Measurements from ENCODE around the gene CYP46A1. TPM values are rescaled to one million over a fixed set of nuclear protein-coding genes. Genes with fewer than 3 reads are reported as not detected.

CYP46A1 gene
- total RNA-seq, 1 donor from 2014 or later = 1.3 TPM

DNA sequence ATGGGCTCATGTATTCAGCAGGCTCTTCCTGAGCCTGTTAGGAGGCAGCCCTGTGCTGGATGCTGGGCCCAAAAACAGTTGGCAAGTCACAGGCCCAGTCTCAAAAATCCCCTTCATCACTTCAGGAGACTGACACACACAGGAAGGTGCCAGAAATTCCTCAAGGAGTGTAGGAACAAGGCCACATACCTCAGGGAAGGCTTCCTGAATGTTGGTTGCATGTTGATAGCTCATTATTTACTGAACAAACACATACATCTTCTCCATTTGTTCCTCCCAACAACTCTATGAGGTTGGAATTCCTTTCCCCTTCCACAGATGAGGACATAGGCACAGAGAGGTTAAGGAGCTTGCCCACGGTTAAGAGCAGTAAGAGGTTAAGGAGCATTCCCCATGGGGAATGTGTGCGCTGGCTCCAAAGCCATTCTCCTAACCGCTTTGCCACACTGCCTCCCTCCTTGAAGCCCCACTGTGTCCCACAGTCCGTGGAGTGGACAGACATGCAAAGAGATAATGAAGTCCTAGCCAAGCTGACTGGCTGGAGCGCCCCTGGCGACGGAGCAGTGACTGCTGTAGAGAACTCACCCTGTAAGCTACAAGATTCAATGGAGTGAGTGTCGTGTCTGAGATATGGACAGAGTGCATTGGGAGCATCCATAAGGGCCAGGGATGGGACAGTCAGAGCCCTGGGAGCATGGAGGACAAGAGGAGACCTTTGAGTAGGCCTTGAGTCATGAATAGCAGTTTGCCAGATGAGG, 35.9 kb upstream of the CYP46A1 start:
- DNase-seq (no peak), ATAC-seq (no peak)
- Histone ChIP-seq H3K9me3 (no peaks in the 10 kb centered on the region), H3K4me3 (no peak overlapping the region), H3K4me1 (peaks cover 4% of the 10 kb centered on the region), H3K27me3 (peaks cover 10% of the 10 kb centered on the region), H3K36me3 (no peaks in the 10 kb centered on the region), H3K27ac (no peak overlapping the region)
- TF ChIP-seq, protein P1, sequence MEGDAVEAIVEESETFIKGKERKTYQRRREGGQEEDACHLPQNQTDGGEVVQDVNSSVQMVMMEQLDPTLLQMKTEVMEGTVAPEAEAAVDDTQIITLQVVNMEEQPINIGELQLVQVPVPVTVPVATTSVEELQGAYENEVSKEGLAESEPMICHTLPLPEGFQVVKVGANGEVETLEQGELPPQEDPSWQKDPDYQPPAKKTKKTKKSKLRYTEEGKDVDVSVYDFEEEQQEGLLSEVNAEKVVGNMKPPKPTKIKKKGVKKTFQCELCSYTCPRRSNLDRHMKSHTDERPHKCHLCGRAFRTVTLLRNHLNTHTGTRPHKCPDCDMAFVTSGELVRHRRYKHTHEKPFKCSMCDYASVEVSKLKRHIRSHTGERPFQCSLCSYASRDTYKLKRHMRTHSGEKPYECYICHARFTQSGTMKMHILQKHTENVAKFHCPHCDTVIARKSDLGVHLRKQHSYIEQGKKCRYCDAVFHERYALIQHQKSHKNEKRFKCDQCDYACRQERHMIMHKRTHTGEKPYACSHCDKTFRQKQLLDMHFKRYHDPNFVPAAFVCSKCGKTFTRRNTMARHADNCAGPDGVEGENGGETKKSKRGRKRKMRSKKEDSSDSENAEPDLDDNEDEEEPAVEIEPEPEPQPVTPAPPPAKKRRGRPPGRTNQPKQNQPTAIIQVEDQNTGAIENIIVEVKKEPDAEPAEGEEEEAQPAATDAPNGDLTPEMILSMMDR (IDR thresholded peaks at IDR 0.05) = no peak
- intact Hi-C loops (cut with DNase I) = no loop called here

DNA sequence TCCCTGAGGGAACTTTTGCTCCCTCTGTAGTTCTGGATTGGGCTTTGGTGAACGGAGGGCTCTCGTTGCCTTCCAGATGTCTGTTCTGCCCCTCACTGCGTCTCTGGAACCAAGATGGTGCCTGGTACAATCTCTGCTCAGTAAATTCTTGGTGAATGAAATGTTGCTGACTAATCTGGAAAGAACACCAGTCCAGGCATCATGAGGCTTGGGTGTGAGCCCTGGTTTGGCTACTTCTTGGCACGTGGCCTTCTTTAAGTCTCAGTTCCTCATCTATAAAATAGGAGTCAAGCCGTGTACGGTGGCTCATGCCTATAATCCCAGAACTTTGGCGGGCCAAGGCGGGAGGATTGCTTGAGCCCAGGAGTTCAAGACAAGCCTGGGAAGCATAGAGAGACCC, 34.9 kb upstream of the CYP46A1 start:
- Histone ChIP-seq H3K4me1 (peaks cover 4% of the 10 kb centered on the region), H3K4me3 (no peak overlapping the region), H3K27ac (no peak overlapping the region), H3K9me3 (no peaks in the 10 kb centered on the region), H3K27me3 (peaks cover 10% of the 10 kb centered on the region), H3K36me3 (no peaks in the 10 kb centered on the region)
- ATAC-seq (no peak), DNase-seq (no peak)
- TF ChIP-seq, protein P1 (IDR thresholded peaks at IDR 0.05) = no peak
- intact Hi-C loops (cut with DNase I) = no loop called here

DNA sequence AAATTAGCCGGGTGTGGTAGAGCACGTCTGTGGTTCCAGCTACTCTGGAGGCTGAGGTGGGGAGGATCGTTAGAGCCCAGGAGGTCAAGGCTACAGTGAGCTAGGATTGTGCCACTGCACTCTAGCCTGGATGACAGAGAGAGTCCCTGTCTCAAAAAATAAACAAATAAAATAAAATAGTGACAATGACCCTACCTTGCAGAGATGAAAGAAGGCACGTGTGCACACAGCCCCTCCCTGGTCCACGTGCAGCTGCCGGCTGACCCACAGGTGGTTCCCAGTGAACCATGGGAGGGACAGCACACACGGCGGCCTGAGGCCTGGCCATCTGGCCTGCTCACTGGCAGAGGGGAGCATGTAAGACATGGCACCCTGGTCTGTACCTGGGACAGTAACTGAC, 34.5 kb upstream of the CYP46A1 start:
- Histone ChIP-seq H3K4me1 (peaks cover 2% of the 10 kb centered on the region), H3K4me3 (no peak overlapping the region), H3K27ac (no peak overlapping the region), H3K9me3 (no peaks in the 10 kb centered on the region), H3K27me3 (peaks cover 10% of the 10 kb centered on the region), H3K36me3 (no peaks in the 10 kb centered on the region)
- ATAC-seq (no peak), DNase-seq (no peak)
- intact Hi-C loops (cut with DNase I) = no loop called here
- TF ChIP-seq, protein P1 (IDR thresholded peaks at IDR 0.05) = no peak

DNA sequence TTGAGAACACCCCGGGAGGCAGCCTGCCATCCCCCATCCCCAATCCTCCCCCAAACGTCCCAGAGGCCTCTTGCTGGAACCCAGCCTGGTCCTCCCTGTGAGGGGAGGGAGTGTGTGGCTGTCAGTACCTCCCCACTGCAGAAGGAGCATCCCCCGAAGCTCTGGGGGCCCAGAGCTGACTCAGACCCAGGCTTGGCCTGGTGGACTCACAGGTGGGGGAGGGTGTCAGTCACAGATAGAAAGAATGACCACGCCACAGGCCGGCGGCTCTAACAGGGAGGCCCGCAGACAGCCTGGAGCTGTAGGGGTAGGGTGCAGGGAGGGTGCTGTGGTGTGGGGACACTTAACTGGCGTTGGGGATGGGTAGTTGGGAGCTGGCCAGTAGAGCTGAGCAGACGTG, 33.9 kb upstream of the CYP46A1 start:
- H3K4me1 ChIP-seq = no peaks in the 10 kb centered on the region
- no peak for DNase-seq
- no peak for ATAC-seq
- intact Hi-C loops (cut with DNase I) = no loop called here
- H3K4me3 ChIP-seq = no peak overlapping the region
- H3K9me3 ChIP-seq = no peaks in the 10 kb centered on the region
- TF ChIP-seq, protein P1 (IDR thresholded peaks at IDR 0.05) = no peak
- peaks cover 8% of the 10 kb centered on the region for H3K27me3 ChIP-seq
- no peaks in the 10 kb centered on the region for H3K36me3 ChIP-seq
- H3K27ac ChIP-seq = no peak overlapping the region

DNA sequence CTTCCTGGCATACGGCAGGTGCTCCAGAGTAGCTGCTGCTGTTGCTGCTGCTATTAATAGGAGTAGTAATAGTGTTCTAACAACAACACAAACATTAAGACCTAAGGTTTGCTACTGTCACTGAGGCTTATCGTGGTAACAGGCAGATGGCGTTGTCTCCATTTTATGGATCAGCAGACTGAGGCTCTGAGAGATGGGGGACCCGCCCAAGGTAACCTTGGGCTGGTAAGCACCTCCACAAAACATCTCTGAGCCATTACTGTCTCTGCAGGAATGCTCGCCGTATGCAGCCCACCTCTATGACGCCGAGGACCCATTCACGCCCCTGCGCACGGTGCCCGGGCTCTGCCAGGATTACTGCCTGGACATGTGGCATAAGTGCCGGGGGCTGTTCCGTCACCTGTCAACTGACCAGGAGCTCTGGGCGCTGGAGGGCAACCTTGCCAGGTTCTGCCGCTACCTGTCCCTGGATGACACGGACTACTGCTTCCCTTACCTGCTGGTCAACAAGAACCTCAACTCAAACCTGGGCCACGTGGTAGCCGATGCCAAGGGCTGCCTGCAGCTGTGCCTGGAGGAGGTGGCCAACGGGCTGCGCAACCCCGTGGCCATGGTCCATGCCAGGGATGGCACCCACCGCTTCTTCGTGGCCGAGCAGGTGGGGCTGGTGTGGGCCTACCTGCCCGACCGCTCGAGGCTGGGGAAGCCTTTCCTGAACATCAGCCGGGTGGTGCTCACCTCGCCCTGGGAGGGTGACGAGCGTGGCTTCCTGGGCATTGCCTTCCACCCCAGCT, 31.9 kb upstream of the CYP46A1 start:
- no peak for ATAC-seq
- intact Hi-C loops (cut with DNase I) = no loop called here
- no peaks in the 10 kb centered on the region for H3K27me3 ChIP-seq
- H3K9me3 ChIP-seq = no peaks in the 10 kb centered on the region
- H3K27ac ChIP-seq = no peak overlapping the region
- DNase-seq = no peak
- H3K36me3 ChIP-seq = no peaks in the 10 kb centered on the region
- no peaks in the 10 kb centered on the region for H3K4me1 ChIP-seq
- TF ChIP-seq, protein P1 (IDR thresholded peaks at IDR 0.05) = no peak
- no peak overlapping the region for H3K4me3 ChIP-seq
